HEK293 (cell line): ENCODE measurements around the gene GNAT1.

Source experiments
- CTCF ChIA-PET: fragments of 350-600 bp; formaldehyde crosslinking; extraction: SDS; loops from one replicate; lab custom pipeline; 2021; ENCODE audit warnings: antibody characterized with exemption; lab: Yijun Ruan, JAX
- POLR2A ChIA-PET: fragments of 300-600 bp; formaldehyde crosslinking; extraction: SDS; loops from one replicate; lab custom pipeline; 2020; ENCODE audit warnings: antibody characterized with exemption, inconsistent platforms; lab: Yijun Ruan, JAX
- H3K27ac ChIP-seq: fragments of 200-500 bp; sonication (Bioruptor generic); 2 replicates; pipeline ENCODE4 v1.5.1; 2014; ENCODE audit warnings: low read depth, low read length, control low read depth, inconsistent platforms; ENCODE audit errors: extremely low read depth
- H3K36me3 ChIP-seq, 2 experiments: fragments of 200-500 bp in 1 of 2; sonication (Bioruptor generic) in 1 of 2; 1 replicate in 1 of 2; 2 replicates in 1 of 2; pipeline ENCODE4 v1.5.1; 2014 to 2017; ENCODE audit warnings: inconsistent platforms in 2 of 2, low read length in 2 of 2; ENCODE audit not compliant: control insufficient read depth in 2 of 2, insufficient read depth in 1 of 2
- H3K4me1 ChIP-seq: fragments of 200-500 bp; sonication (Bioruptor generic); 2 replicates; pipeline ENCODE4 v1.5.1; 2014; ENCODE audit warnings: mild to moderate bottlenecking, low read length, inconsistent platforms; ENCODE audit not compliant: control insufficient read depth, insufficient read depth
- H3K4me3 ChIP-seq: 2 replicates; pipeline ENCODE4 v1.5.1; 2011; ENCODE audit warnings: low read depth, mild to moderate bottlenecking, control low read depth, low read length, moderate library complexity
- H3K9me3 ChIP-seq: fragments of 200-500 bp; sonication (Bioruptor generic); 2 replicates; pipeline ENCODE4 v1.5.1; 2014; ENCODE audit warnings: low read depth, low read length, inconsistent platforms; ENCODE audit not compliant: control insufficient read depth, insufficient read depth
- KLF1 ChIP-seq: fragments of 450-650 bp; formaldehyde crosslinking; IDR thresholded peaks from 2 replicates; pipeline ENCODE4 v1.5.1; 2016; ENCODE audit warnings: missing biosample characterization, missing genetic modification characterization
- KLF9 ChIP-seq: fragments of 450-650 bp; formaldehyde crosslinking; IDR thresholded peaks from 2 replicates; pipeline ENCODE4 v1.5.1; 2016; ENCODE audit warnings: missing biosample characterization, missing genetic modification characterization, low read depth
- REPIN1 ChIP-seq: fragments of 450-650 bp; formaldehyde crosslinking; IDR thresholded peaks from 2 replicates; pipeline ENCODE4 v1.5.1; 2017; ENCODE audit warnings: missing biosample characterization, missing genetic modification characterization, low read depth
- ZBTB8A ChIP-seq: fragments of 450-650 bp; formaldehyde crosslinking; IDR thresholded peaks from 2 replicates; pipeline ENCODE4 v1.5.1; 2016; ENCODE audit warnings: missing biosample characterization, missing genetic modification characterization
- ZEB2 ChIP-seq: fragments of 450-650 bp; formaldehyde crosslinking; IDR thresholded peaks from 2 replicates; pipeline ENCODE4 v1.5.1; 2016; ENCODE audit warnings: missing biosample characterization, missing genetic modification characterization
- ZFP41 ChIP-seq: fragments of 450-650 bp; formaldehyde crosslinking; IDR thresholded peaks from 2 replicates; pipeline ENCODE4 v1.5.1; 2016; ENCODE audit warnings: missing biosample characterization, missing genetic modification characterization, borderline replicate concordance
- ZNF112 ChIP-seq: fragments of 450-650 bp; formaldehyde crosslinking; IDR thresholded peaks from 2 replicates; pipeline ENCODE4 v1.5.0; 2017; ENCODE audit warnings: missing biosample characterization, missing genetic modification characterization
- ZNF394 ChIP-seq: fragments of 450-650 bp; formaldehyde crosslinking; IDR thresholded peaks from 2 replicates; pipeline ENCODE4 v1.5.1; 2016; ENCODE audit warnings: missing biosample characterization, missing genetic modification characterization, mild to moderate bottlenecking, moderate library complexity, borderline replicate concordance
- ZNF510 ChIP-seq: fragments of 450-650 bp; formaldehyde crosslinking; IDR thresholded peaks from 2 replicates; pipeline ENCODE4 v1.5.1; 2018; ENCODE audit warnings: mild to moderate bottlenecking, missing genetic modification characterization, missing biosample characterization; ENCODE audit not compliant: insufficient replicate concordance
- ZNF529 ChIP-seq: fragments of 450-650 bp; formaldehyde crosslinking; IDR thresholded peaks from 2 replicates; pipeline ENCODE4 v1.5.1; 2017; ENCODE audit warnings: missing genetic modification characterization, missing biosample characterization; ENCODE audit not compliant: insufficient replicate concordance
- ZNF658 ChIP-seq: fragments of 450-650 bp; formaldehyde crosslinking; IDR thresholded peaks from 2 replicates; pipeline ENCODE4; 2016; ENCODE audit warnings: missing biosample characterization, missing genetic modification characterization
- ZNF670 ChIP-seq: fragments of 450-650 bp; formaldehyde crosslinking; IDR thresholded peaks from 2 replicates; pipeline ENCODE4 v1.5.1; 2016; ENCODE audit warnings: missing biosample characterization, missing genetic modification characterization, low read depth
- ZNF707 ChIP-seq: fragments of 450-650 bp; formaldehyde crosslinking; IDR thresholded peaks from 2 replicates; pipeline ENCODE4 v1.5.1; 2016; ENCODE audit warnings: missing biosample characterization, missing genetic modification characterization
- ZNF768 ChIP-seq: fragments of 450-650 bp; formaldehyde crosslinking; IDR thresholded peaks from 2 replicates; pipeline ENCODE4 v1.5.1; 2018; ENCODE audit warnings: missing biosample characterization, mild to moderate bottlenecking, missing genetic modification characterization
- ZNF837 ChIP-seq: fragments of 450-650 bp; formaldehyde crosslinking; IDR thresholded peaks from 2 replicates; pipeline ENCODE4 v1.5.1; 2016; ENCODE audit warnings: missing biosample characterization, missing genetic modification characterization
- ZNF843 ChIP-seq: fragments of 450-650 bp; formaldehyde crosslinking; IDR thresholded peaks from 2 replicates; pipeline ENCODE4 v1.5.1; 2016; ENCODE audit warnings: missing biosample characterization, missing genetic modification characterization
- ZSCAN23 ChIP-seq: fragments of 450-650 bp; formaldehyde crosslinking; IDR thresholded peaks from 2 replicates; pipeline ENCODE4 v1.5.1; 2016; ENCODE audit warnings: missing biosample characterization, missing genetic modification characterization
- TF ChIP-seq, protein P1 (sequence below): fragments of 450-650 bp; formaldehyde crosslinking; conservative IDR thresholded peaks from 2 replicates; pipeline ENCODE4 v1.5.1; 2016; ENCODE audit warnings: low read depth, missing biosample characterization, missing genetic modification characterization
- TF ChIP-seq, protein P2 (sequence below): fragments of 450-650 bp; formaldehyde crosslinking; IDR thresholded peaks from 2 replicates; pipeline ENCODE4 v1.5.1; 2016; ENCODE audit warnings: missing biosample characterization, missing genetic modification characterization, low read depth
- TF ChIP-seq, protein P3 (sequence below): fragments of 450-650 bp; formaldehyde crosslinking; IDR thresholded peaks from 2 replicates; pipeline ENCODE4 v1.5.1; 2017; ENCODE audit warnings: missing biosample characterization, missing genetic modification characterization
- TF ChIP-seq, protein P4 (sequence below): fragments of 450-650 bp; formaldehyde crosslinking; IDR thresholded peaks from 2 replicates; pipeline ENCODE4 v1.5.1; 2016; ENCODE audit warnings: missing biosample characterization, missing genetic modification characterization
- TF ChIP-seq, protein P5 (sequence below): fragments of 450-650 bp; formaldehyde crosslinking; conservative IDR thresholded peaks from 2 replicates; pipeline ENCODE4 v1.5.1; 2016; ENCODE audit warnings: low read depth, missing biosample characterization, missing genetic modification characterization

The GNAT1 gene

DNA sequence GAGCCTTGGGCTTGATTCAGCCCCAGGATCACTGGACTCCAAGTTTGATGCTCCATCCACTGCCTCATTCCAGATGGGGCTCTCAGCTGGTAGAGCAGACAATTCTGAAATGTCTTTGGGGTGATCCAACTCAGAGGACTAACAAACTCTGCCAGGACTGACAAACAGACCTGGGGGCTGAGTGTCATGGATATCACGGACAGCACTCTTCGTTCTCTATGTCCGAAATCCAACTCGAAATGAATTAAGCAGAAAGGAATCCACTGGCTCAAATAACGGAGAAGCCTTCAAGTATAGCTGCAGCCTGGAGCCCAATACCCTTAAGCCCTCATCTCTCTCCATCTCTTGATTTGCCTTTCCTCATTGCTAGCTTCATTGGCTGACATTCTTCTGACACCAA lies 27.9 kb downstream of the GNAT1 start (continued):
- TF ChIP-seq, protein P1, sequence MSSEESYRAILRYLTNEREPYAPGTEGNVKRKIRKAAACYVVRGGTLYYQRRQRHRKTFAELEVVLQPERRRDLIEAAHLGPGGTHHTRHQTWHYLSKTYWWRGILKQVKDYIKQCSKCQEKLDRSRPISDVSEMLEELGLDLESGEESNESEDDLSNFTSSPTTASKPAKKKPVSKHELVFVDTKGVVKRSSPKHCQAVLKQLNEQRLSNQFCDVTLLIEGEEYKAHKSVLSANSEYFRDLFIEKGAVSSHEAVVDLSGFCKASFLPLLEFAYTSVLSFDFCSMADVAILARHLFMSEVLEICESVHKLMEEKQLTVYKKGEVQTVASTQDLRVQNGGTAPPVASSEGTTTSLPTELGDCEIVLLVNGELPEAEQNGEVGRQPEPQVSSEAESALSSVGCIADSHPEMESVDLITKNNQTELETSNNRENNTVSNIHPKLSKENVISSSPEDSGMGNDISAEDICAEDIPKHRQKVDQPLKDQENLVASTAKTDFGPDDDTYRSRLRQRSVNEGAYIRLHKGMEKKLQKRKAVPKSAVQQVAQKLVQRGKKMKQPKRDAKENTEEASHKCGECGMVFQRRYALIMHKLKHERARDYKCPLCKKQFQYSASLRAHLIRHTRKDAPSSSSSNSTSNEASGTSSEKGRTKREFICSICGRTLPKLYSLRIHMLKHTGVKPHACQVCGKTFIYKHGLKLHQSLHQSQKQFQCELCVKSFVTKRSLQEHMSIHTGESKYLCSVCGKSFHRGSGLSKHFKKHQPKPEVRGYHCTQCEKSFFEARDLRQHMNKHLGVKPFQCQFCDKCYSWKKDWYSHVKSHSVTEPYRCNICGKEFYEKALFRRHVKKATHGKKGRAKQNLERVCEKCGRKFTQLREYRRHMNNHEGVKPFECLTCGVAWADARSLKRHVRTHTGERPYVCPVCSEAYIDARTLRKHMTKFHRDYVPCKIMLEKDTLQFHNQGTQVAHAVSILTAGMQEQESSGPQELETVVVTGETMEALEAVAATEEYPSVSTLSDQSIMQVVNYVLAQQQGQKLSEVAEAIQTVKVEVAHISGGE (tag by site-specific recombination), result no peak
- TF ChIP-seq ZNF670 (no peak), ZNF658 (tag by site-specific recombination) (no peak), ZNF837 (tag by site-specific recombination) (no peak), ZNF510 (tag by site-specific recombination) (no peak), ZNF707 (no peak)
- TF ChIP-seq, protein P2, sequence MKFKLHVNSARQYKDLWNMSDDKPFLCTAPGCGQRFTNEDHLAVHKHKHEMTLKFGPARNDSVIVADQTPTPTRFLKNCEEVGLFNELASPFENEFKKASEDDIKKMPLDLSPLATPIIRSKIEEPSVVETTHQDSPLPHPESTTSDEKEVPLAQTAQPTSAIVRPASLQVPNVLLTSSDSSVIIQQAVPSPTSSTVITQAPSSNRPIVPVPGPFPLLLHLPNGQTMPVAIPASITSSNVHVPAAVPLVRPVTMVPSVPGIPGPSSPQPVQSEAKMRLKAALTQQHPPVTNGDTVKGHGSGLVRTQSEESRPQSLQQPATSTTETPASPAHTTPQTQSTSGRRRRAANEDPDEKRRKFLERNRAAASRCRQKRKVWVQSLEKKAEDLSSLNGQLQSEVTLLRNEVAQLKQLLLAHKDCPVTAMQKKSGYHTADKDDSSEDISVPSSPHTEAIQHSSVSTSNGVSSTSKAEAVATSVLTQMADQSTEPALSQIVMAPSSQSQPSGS (tag by site-specific recombination), result no peak
- TF ChIP-seq, protein P3, sequence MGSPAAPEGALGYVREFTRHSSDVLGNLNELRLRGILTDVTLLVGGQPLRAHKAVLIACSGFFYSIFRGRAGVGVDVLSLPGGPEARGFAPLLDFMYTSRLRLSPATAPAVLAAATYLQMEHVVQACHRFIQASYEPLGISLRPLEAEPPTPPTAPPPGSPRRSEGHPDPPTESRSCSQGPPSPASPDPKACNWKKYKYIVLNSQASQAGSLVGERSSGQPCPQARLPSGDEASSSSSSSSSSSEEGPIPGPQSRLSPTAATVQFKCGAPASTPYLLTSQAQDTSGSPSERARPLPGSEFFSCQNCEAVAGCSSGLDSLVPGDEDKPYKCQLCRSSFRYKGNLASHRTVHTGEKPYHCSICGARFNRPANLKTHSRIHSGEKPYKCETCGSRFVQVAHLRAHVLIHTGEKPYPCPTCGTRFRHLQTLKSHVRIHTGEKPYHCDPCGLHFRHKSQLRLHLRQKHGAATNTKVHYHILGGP (tag by site-specific recombination), result no peak

DNA sequence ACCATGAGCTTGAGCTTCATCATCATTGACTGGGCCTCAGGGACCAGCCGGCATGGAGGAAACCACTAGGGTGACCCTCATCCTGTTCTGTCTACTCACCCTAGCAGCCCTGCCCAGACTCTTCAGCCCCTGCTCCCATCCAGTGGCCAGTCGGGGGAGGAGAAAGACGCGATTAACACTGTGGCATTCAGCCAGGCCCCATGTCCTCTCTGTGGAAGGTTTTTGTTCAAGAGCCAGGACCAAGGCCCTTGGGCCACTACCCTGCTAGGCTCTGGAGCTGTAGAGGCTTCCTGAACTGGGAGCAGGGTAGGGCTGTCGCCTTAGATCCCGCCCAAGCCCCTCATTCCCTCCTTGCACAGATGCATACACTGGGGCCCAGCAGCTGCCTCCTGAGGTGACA lies 28.7 kb downstream of the GNAT1 start:
- Histone ChIP-seq H3K9me3 (no peaks in the 10 kb centered on the region), H3K4me1 (no peaks in the 10 kb centered on the region), H3K36me3 (peaks cover 0 to 5% of the 10 kb centered on the region in 2 experiments; a peak in 1 of 3 replicates), H3K27ac (no peak overlapping the region), H3K4me3 (no peak overlapping the region)
- ChIA-PET POLR2A (no interaction called here), CTCF (interaction anchor here (0.7 to 17.6 kb wide), 4 partner anchors 26 to 54 kb away, joined by 3 to 237 read pairs (median 4); partner anchors contain the start of gene GNAT1)
- TF ChIP-seq ZSCAN23, result no peak
- TF ChIP-seq ZFP41 (tag by site-specific recombination), result no peak
- TF ChIP-seq ZNF843 (tag by site-specific recombination), result no peak
- no peak for TF ChIP-seq ZBTB8A
- no peak for TF ChIP-seq ZNF707
- no peak for TF ChIP-seq KLF9
- TF ChIP-seq ZEB2 (tag by site-specific recombination), result no peak
- TF ChIP-seq ZNF768 (tag by site-specific recombination), result no peak
- no peak for TF ChIP-seq REPIN1 (tag by site-specific recombination)
- no peak for TF ChIP-seq ZNF112
- no peak for TF ChIP-seq ZNF394
- no peak for TF ChIP-seq ZNF529 (tag by site-specific recombination)
- no peak for TF ChIP-seq KLF1 (tag by site-specific recombination)
- TF ChIP-seq, protein P4, sequence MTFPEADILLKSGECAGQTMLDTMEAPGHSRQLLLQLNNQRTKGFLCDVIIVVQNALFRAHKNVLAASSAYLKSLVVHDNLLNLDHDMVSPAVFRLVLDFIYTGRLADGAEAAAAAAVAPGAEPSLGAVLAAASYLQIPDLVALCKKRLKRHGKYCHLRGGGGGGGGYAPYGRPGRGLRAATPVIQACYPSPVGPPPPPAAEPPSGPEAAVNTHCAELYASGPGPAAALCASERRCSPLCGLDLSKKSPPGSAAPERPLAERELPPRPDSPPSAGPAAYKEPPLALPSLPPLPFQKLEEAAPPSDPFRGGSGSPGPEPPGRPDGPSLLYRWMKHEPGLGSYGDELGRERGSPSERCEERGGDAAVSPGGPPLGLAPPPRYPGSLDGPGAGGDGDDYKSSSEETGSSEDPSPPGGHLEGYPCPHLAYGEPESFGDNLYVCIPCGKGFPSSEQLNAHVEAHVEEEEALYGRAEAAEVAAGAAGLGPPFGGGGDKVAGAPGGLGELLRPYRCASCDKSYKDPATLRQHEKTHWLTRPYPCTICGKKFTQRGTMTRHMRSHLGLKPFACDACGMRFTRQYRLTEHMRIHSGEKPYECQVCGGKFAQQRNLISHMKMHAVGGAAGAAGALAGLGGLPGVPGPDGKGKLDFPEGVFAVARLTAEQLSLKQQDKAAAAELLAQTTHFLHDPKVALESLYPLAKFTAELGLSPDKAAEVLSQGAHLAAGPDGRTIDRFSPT, result no peak
- TF ChIP-seq, protein P5, sequence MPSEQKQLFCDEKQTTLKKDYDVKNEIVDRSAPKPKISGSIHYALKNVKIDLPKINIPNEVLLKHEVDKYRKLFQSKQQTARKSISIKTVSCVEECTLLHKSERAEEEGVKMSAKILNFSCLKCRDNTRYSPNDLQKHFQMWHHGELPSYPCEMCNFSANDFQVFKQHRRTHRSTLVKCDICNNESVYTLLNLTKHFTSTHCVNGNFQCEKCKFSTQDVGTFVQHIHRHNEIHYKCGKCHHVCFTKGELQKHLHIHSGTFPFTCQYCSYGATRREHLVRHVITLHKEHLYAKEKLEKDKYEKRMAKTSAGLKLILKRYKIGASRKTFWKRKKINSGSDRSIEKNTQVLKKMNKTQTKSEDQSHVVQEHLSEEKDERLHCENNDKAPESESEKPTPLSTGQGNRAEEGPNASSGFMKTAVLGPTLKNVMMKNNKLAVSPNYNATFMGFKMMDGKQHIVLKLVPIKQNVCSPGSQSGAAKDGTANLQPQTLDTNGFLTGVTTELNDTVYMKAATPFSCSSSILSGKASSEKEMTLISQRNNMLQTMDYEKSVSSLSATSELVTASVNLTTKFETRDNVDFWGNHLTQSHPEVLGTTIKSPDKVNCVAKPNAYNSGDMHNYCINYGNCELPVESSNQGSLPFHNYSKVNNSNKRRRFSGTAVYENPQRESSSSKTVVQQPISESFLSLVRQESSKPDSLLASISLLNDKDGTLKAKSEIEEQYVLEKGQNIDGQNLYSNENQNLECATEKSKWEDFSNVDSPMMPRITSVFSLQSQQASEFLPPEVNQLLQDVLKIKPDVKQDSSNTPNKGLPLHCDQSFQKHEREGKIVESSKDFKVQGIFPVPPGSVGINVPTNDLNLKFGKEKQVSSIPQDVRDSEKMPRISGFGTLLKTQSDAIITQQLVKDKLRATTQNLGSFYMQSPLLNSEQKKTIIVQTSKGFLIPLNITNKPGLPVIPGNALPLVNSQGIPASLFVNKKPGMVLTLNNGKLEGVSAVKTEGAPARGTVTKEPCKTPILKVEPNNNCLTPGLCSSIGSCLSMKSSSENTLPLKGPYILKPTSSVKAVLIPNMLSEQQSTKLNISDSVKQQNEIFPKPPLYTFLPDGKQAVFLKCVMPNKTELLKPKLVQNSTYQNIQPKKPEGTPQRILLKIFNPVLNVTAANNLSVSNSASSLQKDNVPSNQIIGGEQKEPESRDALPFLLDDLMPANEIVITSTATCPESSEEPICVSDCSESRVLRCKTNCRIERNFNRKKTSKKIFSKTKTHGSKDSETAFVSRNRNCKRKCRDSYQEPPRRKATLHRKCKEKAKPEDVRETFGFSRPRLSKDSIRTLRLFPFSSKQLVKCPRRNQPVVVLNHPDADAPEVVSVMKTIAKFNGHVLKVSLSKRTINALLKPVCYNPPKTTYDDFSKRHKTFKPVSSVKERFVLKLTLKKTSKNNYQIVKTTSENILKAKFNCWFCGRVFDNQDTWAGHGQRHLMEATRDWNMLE, result no peak
